Lung (tissue), 12 donors: ENCODE results near the gene SEZ6L. TPM values are rescaled to one million over a fixed set of nuclear protein-coding genes. Genes with fewer than 3 reads are reported as not detected.

Experiments
- ATAC-seq: fragments of 200-7000 bp; cut with Tn5 transposase; one replicate; pipeline ENCODE4 v1.9.1; 2020; ENCODE audit warnings: moderate number of reproducible peaks; ENCODE audit not compliant: insufficient read depth, low FRiP score
- DNase-seq, 3 donors: peaks; one replicate each; pipeline ENCODE4 v3.0.0-alpha.2; 2013 to 2017
- H3K27ac ChIP-seq, 2 donors: one replicate each; pipeline ENCODE4 v1.5.1; 2013; ENCODE audit warnings: mild to moderate bottlenecking in 2 of 2, moderate library complexity in 2 of 2, control low read depth in 1 of 2, inconsistent platforms in 1 of 2, low read depth in 1 of 2, low read length in 1 of 2
- H3K27me3 ChIP-seq, 3 donors: one replicate each; pipeline ENCODE4 v1.5.1; 2013; ENCODE audit warnings: low read length in 2 of 3; ENCODE audit not compliant: control insufficient read depth in 3 of 3, insufficient read depth in 3 of 3
- H3K36me3 ChIP-seq, 4 donors: one replicate each; pipeline ENCODE4 v1.5.1; 2013; ENCODE audit warnings: low read length in 4 of 4, mild to moderate bottlenecking in 1 of 4, moderate library complexity in 1 of 4; ENCODE audit not compliant: control insufficient read depth in 4 of 4, insufficient read depth in 4 of 4
- H3K4me1 ChIP-seq, 5 donors: one replicate each; pipeline ENCODE4 v1.5.1; 2013; ENCODE audit warnings: low read length in 5 of 5, mild to moderate bottlenecking in 2 of 5, moderate library complexity in 1 of 5; ENCODE audit not compliant: control insufficient read depth in 5 of 5, insufficient read depth in 5 of 5
- H3K4me3 ChIP-seq: one replicate; pipeline ENCODE4 v1.5.1; 2013; ENCODE audit warnings: mild to moderate bottlenecking, control low read depth, moderate library complexity
- H3K9ac ChIP-seq, 2 donors: one replicate each; pipeline ENCODE4 v1.5.1; 2013; ENCODE audit warnings: low read length in 2 of 2, control low read depth in 1 of 2; ENCODE audit not compliant: insufficient read depth in 1 of 2
- H3K9me3 ChIP-seq, 4 donors: one replicate each; pipeline ENCODE4 v1.5.1; 2013; ENCODE audit warnings: low read length in 3 of 4, mild to moderate bottlenecking in 1 of 4, moderate library complexity in 1 of 4; ENCODE audit not compliant: control insufficient read depth in 4 of 4, insufficient read depth in 3 of 4
- WGBS, 2 donors: extraction: QIAGEN DNeasy Blood & Tissue Kit; methylation state at CpG; one replicate each; pipeline ENCODE4 v1.1.7; 2013; 5-methylcytosine and 5-hydroxymethylcytosine counted together
- polyA plus RNA-seq, 2 donors: library from polyadenylated mRNA; stranded (reverse); fragments of 200-250 nt; gene quantifications; one replicate each; pipeline ENCODE4 v1.2.1, GENCODE V29; 2013
- total RNA-seq, 2 donors: library from RNA; depleted of rRNA in 1 of 2; stranded (reverse); fragments of >200 nt in 1 of 2; gene quantifications; one replicate each; pipeline ENCODE4 v1.2.1, GENCODE V29; 2014 to 2021
- TF ChIP-seq, protein P1 (sequence below): IDR thresholded peaks from 2 replicates; pipeline ENCODE4 v1.5.1; 2012; ENCODE audit warnings: mild to moderate bottlenecking; ENCODE audit errors: control extremely low read depth, extremely low read depth
- donor health status: control.
- donor health status: control.
- donor health status: Bipolar disorder and iron deficiency.
- donor health status: healthy.
- donor health status: DM: yes; HTN: yes; CAD: no.

SEZ6L gene
- total and polyA plus RNA-seq, 4 donors = 0.02 to 0.46 (median 0.08) TPM

DNA sequence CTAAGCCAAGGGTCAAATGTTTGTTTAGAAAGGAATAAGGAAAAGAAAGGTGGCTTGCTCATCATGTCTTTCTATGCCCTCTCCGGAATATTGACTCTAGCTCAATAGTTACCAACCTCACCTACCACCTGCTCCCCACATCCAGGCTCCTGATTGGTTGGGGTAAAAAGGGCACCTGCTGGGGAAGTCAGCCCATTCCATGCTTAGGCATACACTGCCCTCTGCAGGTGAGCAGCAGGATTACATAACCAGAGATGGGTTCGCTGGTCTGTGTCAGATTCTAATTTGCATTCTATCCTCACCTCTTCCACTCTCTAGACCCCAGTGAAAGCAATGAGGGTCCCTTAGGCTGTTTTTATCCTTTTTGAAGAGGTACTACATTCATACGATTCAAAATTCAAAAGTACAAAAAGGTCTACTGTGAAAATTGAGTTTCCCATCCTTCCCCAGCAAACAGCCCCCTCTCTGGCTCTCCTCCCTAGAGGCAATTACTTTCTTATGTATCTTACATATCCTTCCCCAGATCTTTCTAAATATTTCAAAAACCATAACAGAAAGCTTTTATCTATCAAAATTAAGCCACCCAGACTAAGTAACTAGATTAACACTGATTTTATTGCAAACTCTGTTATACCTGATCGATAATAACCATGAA lies 161.8 kb downstream of the SEZ6L start:
- Histone ChIP-seq H3K27ac (no peak overlapping the region), H3K36me3 (no peaks in the 10 kb centered on the region), H3K27me3 (no peaks in the 10 kb centered on the region), H3K9me3 (peaks cover 0 to 6% (median 0%) of the 10 kb centered on the region in 4 donors), H3K4me1 (no peaks in the 10 kb centered on the region), H3K4me3 (no peak overlapping the region), H3K9ac (no peak overlapping the region)
- TF ChIP-seq, protein P1, sequence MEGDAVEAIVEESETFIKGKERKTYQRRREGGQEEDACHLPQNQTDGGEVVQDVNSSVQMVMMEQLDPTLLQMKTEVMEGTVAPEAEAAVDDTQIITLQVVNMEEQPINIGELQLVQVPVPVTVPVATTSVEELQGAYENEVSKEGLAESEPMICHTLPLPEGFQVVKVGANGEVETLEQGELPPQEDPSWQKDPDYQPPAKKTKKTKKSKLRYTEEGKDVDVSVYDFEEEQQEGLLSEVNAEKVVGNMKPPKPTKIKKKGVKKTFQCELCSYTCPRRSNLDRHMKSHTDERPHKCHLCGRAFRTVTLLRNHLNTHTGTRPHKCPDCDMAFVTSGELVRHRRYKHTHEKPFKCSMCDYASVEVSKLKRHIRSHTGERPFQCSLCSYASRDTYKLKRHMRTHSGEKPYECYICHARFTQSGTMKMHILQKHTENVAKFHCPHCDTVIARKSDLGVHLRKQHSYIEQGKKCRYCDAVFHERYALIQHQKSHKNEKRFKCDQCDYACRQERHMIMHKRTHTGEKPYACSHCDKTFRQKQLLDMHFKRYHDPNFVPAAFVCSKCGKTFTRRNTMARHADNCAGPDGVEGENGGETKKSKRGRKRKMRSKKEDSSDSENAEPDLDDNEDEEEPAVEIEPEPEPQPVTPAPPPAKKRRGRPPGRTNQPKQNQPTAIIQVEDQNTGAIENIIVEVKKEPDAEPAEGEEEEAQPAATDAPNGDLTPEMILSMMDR = peak; percentile 53
- DNase-seq (peak; percentile 24 to 42 (median 29)), ATAC-seq (no peak)
- 28 to 30% methylated on average over 4 of the region's 4 CpGs for WGBS, 2 donors

DNA sequence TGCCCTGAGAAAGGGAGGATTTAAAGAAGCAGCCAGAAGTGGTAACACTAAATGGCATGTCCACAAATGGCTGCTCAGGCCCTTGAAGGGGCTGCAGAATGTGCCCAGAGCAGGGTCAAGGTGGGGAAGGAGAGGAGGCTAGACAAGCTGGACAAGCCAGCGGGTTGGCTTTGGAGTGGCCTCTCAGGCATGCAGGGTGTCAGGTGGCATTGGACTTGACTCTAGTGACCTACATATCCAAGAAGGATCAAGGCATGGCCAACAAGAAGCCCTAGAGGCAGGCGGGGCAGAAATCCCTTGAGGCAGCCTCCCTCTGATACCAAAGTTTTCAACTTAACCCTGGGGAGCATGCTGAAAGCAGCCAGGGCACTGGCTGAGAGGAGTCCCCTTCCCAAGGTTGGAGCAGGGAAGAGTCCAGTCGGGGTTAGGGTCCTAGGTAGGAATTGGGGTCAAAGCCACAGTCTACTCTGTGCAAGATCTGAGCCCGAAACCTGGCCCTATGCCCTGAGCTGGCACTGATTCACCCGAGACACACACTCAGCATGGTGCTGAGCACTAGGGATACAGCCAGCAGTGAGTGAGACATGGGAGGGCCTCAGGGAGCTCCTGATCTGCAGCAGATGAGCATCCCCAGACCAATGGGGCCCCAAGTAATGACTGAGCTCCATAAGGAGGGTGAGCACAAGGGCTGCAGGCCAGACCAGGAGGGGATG lies 164.0 kb downstream of the SEZ6L start:
- Histone ChIP-seq H3K36me3 (no peaks in the 10 kb centered on the region), H3K9ac (no peak overlapping the region), H3K9me3 (no peaks in the 10 kb centered on the region), H3K4me3 (no peak overlapping the region), H3K27ac (no peak overlapping the region), H3K27me3 (no peaks in the 10 kb centered on the region), H3K4me1 (no peaks in the 10 kb centered on the region)
- TF ChIP-seq, protein P1 = no peak
- no peak for ATAC-seq
- DNase-seq = no peak
- 55 to 67% methylated on average over 5 of the region's 5 CpGs for WGBS, 2 donors

DNA sequence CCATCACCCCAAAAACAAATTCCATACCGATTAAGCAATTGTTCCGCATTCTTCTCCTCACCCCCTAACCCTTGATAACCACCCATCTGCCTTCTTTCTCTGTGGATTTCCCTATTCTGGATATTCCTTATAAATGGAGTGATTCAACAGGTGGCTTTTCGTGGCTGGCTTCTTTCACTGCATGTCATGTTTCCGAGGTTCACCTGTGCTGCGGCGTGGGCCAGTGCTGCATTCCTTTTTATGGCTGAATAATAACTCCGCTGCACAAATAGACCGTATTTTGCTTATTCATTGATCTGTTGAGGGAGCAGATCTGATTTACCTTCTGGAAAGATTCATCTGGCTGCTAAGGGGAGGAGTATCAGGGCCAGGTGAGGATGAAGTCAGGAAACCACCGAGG lies 165.0 kb downstream of the SEZ6L start:
- no peak overlapping the region for H3K9ac ChIP-seq
- WGBS, 2 donors = 72 to 79% methylated on average over 9 of the region's 9 CpGs
- H3K36me3 ChIP-seq = no peaks in the 10 kb centered on the region
- no peaks in the 10 kb centered on the region for H3K9me3 ChIP-seq
- ATAC-seq = no peak
- DNase-seq = no peak
- no peak overlapping the region for H3K27ac ChIP-seq
- no peak overlapping the region for H3K4me3 ChIP-seq
- no peaks in the 10 kb centered on the region for H3K4me1 ChIP-seq
- TF ChIP-seq, protein P1 = no peak
- H3K27me3 ChIP-seq = no peaks in the 10 kb centered on the region
